ENCODE results near the gene GUCY2C. TPM values are rescaled to one million over a fixed set of nuclear protein-coding genes. Genes with fewer than 3 reads are reported as not detected.
A peak's percentile ranks its signal among the peaks of the same experiment; 100 is the strongest.

Gene GUCY2C
- total RNA-seq, 4 donors from 2014 or later: 25.6 to 176 (median 122) TPM

GRCh38 chr12:14665354-14666348 lies 30.7 kb downstream of the GUCY2C start:
- no peak for DNase-seq
- TF ChIP-seq POLR2A (IDR thresholded peaks at IDR 0.05) (no peak), CTCF (IDR thresholded peaks at IDR 0.05) (no peak)
- Histone ChIP-seq H3K36me3 (peaks cover 0 to 26% (median 0%) of the 10 kb centered on the region in 3 donors), H3K4me3 (no peak overlapping the region), H3K27me3 (no peaks in the 10 kb centered on the region), H3K27ac (no peak overlapping the region), H3K9me3 (no peaks in the 10 kb centered on the region), H3K4me1 (peaks cover 0 to 6% (median 0%) of the 10 kb centered on the region in 4 donors)

GRCh38 chr12:14664434-14665023 lies 31.9 kb downstream of the GUCY2C start:
- peaks cover 0 to 6% (median 0%) of the 10 kb centered on the region in 4 donors for H3K4me1 ChIP-seq
- no peaks in the 10 kb centered on the region for H3K27me3 ChIP-seq
- TF ChIP-seq POLR2A (IDR thresholded peaks at IDR 0.05) (no peak), CTCF (IDR thresholded peaks at IDR 0.05) (peak in 5 of 6 experiments; percentile 56 to 87 (median 83))
- H3K27ac ChIP-seq: no peak overlapping the region
- no peaks in the 10 kb centered on the region for H3K9me3 ChIP-seq
- no peak overlapping the region for H3K4me3 ChIP-seq
- peak in 1 of 3 donors; percentile 63 for DNase-seq
- peaks cover 0 to 20% (median 0%) of the 10 kb centered on the region in 3 donors for H3K36me3 ChIP-seq

- no peak for DNase-seq
- Histone ChIP-seq H3K27me3 (no peaks in the 10 kb centered on the region), H3K36me3 (peaks cover 0 to 17% (median 0%) of the 10 kb centered on the region in 3 donors), H3K9me3 (no peaks in the 10 kb centered on the region), H3K4me1 (peaks cover 0 to 6% (median 0%) of the 10 kb centered on the region in 4 donors), H3K4me3 (no peak overlapping the region), H3K27ac (no peak overlapping the region)
- TF ChIP-seq POLR2A (IDR thresholded peaks at IDR 0.05): no peak
- no peak for TF ChIP-seq CTCF (IDR thresholded peaks at IDR 0.05)
Measured at GRCh38 chr12:14663002-14663401, 33.4 kb downstream of the GUCY2C start.

GRCh38 chr12:14656846-14657245 lies 39.6 kb downstream of the GUCY2C start:
- no peak overlapping the region for H3K4me3 ChIP-seq
- DNase-seq: no peak
- no peak overlapping the region for H3K27ac ChIP-seq
- TF ChIP-seq CTCF (IDR thresholded peaks at IDR 0.05) (no peak), POLR2A (IDR thresholded peaks at IDR 0.05) (no peak)
- no peaks in the 10 kb centered on the region for H3K4me1 ChIP-seq
- peaks cover 0 to 44% (median 0%) of the 10 kb centered on the region in 3 donors for H3K36me3 ChIP-seq
- no peaks in the 10 kb centered on the region for H3K9me3 ChIP-seq
- H3K27me3 ChIP-seq: no peaks in the 10 kb centered on the region

- no peak for TF ChIP-seq POLR2A (IDR thresholded peaks at IDR 0.05)
- TF ChIP-seq CTCF (IDR thresholded peaks at IDR 0.05): no peak
- Histone ChIP-seq H3K4me3 (no peak overlapping the region), H3K9me3 (no peaks in the 10 kb centered on the region), H3K27me3 (no peaks in the 10 kb centered on the region), H3K27ac (no peak overlapping the region), H3K4me1 (no peaks in the 10 kb centered on the region), H3K36me3 (peaks cover 0 to 43% (median 0%) of the 10 kb centered on the region in 3 donors)
- no peak for DNase-seq
Measured at GRCh38 chr12:14655284-14655683, 41.1 kb downstream of the GUCY2C start.
